Osteocyte (in vitro differentiated cells): ENCODE results near the gene ADAM10. TPM values are rescaled to one million over a fixed set of nuclear protein-coding genes. Genes with fewer than 3 reads are reported as not detected.

Experiments used
- DNase-seq: peaks from one replicate; pipeline ENCODE4 v3.0.0; 2021; ENCODE audit warnings: mixed read lengths; ENCODE audit not compliant: unreplicated experiment; ENCODE audit errors: extremely low spot score
- H3K27ac Mint-ChIP-seq: one replicate; pipeline ENCODE4 v1.8.0; 2021; ENCODE audit warnings: mild to moderate bottlenecking, mixed read lengths; ENCODE audit not compliant: unreplicated experiment
- H3K27me3 Mint-ChIP-seq: one replicate; pipeline ENCODE4 v1.8.0; 2021; ENCODE audit warnings: mixed read lengths; ENCODE audit not compliant: unreplicated experiment
- H3K36me3 Mint-ChIP-seq: one replicate; pipeline ENCODE4 v1.8.0; 2021; ENCODE audit warnings: mixed read lengths; ENCODE audit not compliant: unreplicated experiment
- H3K4me1 Mint-ChIP-seq: one replicate; pipeline ENCODE4 v1.8.0; 2021; ENCODE audit warnings: mixed read lengths; ENCODE audit not compliant: unreplicated experiment
- H3K4me3 Mint-ChIP-seq: one replicate; pipeline ENCODE4 v1.8.0; 2021; ENCODE audit warnings: mild to moderate bottlenecking, moderate library complexity, mixed read lengths; ENCODE audit not compliant: unreplicated experiment
- H3K9me3 Mint-ChIP-seq: one replicate; pipeline ENCODE4 v1.8.0; 2021; ENCODE audit warnings: mixed read lengths; ENCODE audit not compliant: unreplicated experiment
- CTCF ChIP-seq: fragments of 200-600 bp; sonication (generic); IDR thresholded peaks from 2 replicates; pipeline ENCODE4 v1.5.0; 2021; ENCODE audit warnings: antibody characterized with exemption, mild to moderate bottlenecking, moderate library complexity
- total RNA-seq: library from RNA; stranded (reverse); gene quantifications from 2 replicates; pipeline ENCODE4 v1.2.1, GENCODE V29; 2021

The ADAM10 gene
- total RNA-seq, 1 donor from 2014 or later, result 169 TPM

GRCh38 chr15:58724466-58724865 lies 25.0 kb downstream of the ADAM10 start:
- no peak for DNase-seq
- H3K4me1 Mint-ChIP-seq, result peaks cover 44% of the 10 kb centered on the region
- H3K4me3 Mint-ChIP-seq, result no peak overlapping the region
- TF ChIP-seq CTCF, result no peak
- no peaks in the 10 kb centered on the region for H3K27me3 Mint-ChIP-seq
- peaks cover 3% of the 10 kb centered on the region for H3K36me3 Mint-ChIP-seq
- H3K9me3 Mint-ChIP-seq, result no peaks in the 10 kb centered on the region
- H3K27ac Mint-ChIP-seq, result peak overlapping the region; percentile 69

- no peak for DNase-seq
- Mint-ChIP-seq H3K4me3 (no peak overlapping the region), H3K4me1 (peaks cover 11% of the 10 kb centered on the region), H3K36me3 (peaks cover 34% of the 10 kb centered on the region), H3K9me3 (no peaks in the 10 kb centered on the region), H3K27ac (no peak overlapping the region), H3K27me3 (no peaks in the 10 kb centered on the region)
- no peak for TF ChIP-seq CTCF
Observed at GRCh38 chr15:58717357-58717756, 32.1 kb downstream of the ADAM10 start.

- no peak overlapping the region for H3K27ac Mint-ChIP-seq
- H3K27me3 Mint-ChIP-seq, result no peaks in the 10 kb centered on the region
- DNase-seq, result no peak
- no peak for TF ChIP-seq CTCF
- no peaks in the 10 kb centered on the region for H3K9me3 Mint-ChIP-seq
- peaks cover 34% of the 10 kb centered on the region for H3K36me3 Mint-ChIP-seq
- no peak overlapping the region for H3K4me3 Mint-ChIP-seq
- peaks cover 10% of the 10 kb centered on the region for H3K4me1 Mint-ChIP-seq
Observed at GRCh38 chr15:58716027-58716426, 33.5 kb downstream of the ADAM10 start.

GRCh38 chr15:58715266-58715917 lies 34.1 kb downstream of the ADAM10 start:
- TF ChIP-seq CTCF, result no peak
- Mint-ChIP-seq H3K36me3 (peaks cover 34% of the 10 kb centered on the region), H3K27ac (no peak overlapping the region), H3K4me1 (peaks cover 5% of the 10 kb centered on the region), H3K9me3 (no peaks in the 10 kb centered on the region), H3K27me3 (no peaks in the 10 kb centered on the region), H3K4me3 (no peak overlapping the region)
- no peak for DNase-seq

- H3K27ac Mint-ChIP-seq, result no peak overlapping the region
- no peak for TF ChIP-seq CTCF
- H3K4me1 Mint-ChIP-seq, result peaks cover 3% of the 10 kb centered on the region
- no peak overlapping the region for H3K4me3 Mint-ChIP-seq
- no peak for DNase-seq
- peaks cover 16% of the 10 kb centered on the region for H3K36me3 Mint-ChIP-seq
- H3K27me3 Mint-ChIP-seq, result no peaks in the 10 kb centered on the region
- H3K9me3 Mint-ChIP-seq, result no peaks in the 10 kb centered on the region
Observed at GRCh38 chr15:58710701-58711100, 38.8 kb downstream of the ADAM10 start.
